ENCODE data around the gene MYH7B.

DNA sequence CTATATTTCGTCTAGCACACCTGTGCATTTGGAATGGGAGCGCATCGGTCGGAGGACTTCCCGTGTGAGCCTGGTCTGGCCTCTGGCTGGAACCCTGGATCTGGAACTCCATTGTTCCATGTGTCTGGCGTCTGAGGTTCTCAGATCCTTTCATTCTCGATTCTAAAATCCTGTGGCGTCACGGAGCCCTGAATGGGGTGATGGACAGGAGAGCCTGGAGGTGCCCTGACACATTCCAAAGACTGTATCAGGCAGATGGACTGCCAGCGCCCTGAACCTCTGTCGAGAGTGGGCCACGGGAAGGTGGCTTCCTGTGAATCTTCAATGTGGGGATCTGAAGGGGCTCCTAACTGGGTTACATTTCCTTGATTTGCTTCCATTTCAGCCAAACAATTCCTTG, 20.6 kb downstream of the MYH7B start:
- no peak for TF ChIP-seq POLR2A (IDR thresholded peaks at IDR 0.05)
- TF ChIP-seq, protein P1, sequence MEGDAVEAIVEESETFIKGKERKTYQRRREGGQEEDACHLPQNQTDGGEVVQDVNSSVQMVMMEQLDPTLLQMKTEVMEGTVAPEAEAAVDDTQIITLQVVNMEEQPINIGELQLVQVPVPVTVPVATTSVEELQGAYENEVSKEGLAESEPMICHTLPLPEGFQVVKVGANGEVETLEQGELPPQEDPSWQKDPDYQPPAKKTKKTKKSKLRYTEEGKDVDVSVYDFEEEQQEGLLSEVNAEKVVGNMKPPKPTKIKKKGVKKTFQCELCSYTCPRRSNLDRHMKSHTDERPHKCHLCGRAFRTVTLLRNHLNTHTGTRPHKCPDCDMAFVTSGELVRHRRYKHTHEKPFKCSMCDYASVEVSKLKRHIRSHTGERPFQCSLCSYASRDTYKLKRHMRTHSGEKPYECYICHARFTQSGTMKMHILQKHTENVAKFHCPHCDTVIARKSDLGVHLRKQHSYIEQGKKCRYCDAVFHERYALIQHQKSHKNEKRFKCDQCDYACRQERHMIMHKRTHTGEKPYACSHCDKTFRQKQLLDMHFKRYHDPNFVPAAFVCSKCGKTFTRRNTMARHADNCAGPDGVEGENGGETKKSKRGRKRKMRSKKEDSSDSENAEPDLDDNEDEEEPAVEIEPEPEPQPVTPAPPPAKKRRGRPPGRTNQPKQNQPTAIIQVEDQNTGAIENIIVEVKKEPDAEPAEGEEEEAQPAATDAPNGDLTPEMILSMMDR (IDR thresholded peaks at IDR 0.05), result no peak
